ENCODE measurements around the gene CCDC68. TPM values are rescaled to one million over a fixed set of nuclear protein-coding genes. Genes with fewer than 3 reads are reported as not detected.

The CCDC68 gene
- total and polyA plus RNA-seq, 2 of the 13 experiments (the other 11 are each of a cell fraction or from before 2014, with no cell fraction given): 4.6 to 13.3 TPM

- TF ChIP-seq ZBTB37 (CRISPR knock-in tag; IDR thresholded peaks at IDR 0.05) (no peak), SMARCC2 (IDR thresholded peaks at IDR 0.05) (no peak), MTF2 (CRISPR knock-in tag; IDR thresholded peaks at IDR 0.05; ENCODE audit: borderline replicate concordance) (no peak), NPAS2 (CRISPR knock-in tag; IDR thresholded peaks at IDR 0.05; ENCODE audit: borderline replicate concordance) (no peak)
Measured at GRCh38 chr18:54942569-54942968, 16.7 kb downstream of the CCDC68 start (continued).

- Histone ChIP-seq H3K9ac (ENCODE audit: insufficient read depth, low read depth, low read length) (no peak overlapping the region), H3K4me2 (ENCODE audit: low read depth, low read length) (no peak overlapping the region), H3K27me3 (ENCODE audit: control insufficient read depth in 1 of 2, insufficient read depth in 2 of 2, low read length in 2 of 2) (no peaks in the 10 kb centered on the region), H3K36me3 (replicated peaks in 1 of 2; ENCODE audit: control insufficient read depth in 1 of 2, insufficient read depth in 2 of 2, low read length in 2 of 2) (peaks cover 4 to 11% of the 10 kb centered on the region in 2 experiments; a peak in 4 of 5 replicates), H3K9me3 (ENCODE audit: low read length) (no peaks in the 10 kb centered on the region), H3K4me3 (replicated peaks in 1 of 3; ENCODE audit: insufficient read depth in 1 of 3, low read depth in 2 of 3, low read length in 3 of 3) (no peak overlapping the region), H4K20me1 (ENCODE audit: insufficient read depth, low read length) (no peaks in the 10 kb centered on the region), H2AFZ (ENCODE audit: low read length) (no peak overlapping the region), H3K27ac (ENCODE audit: extremely low read length, insufficient read depth, low read length) (no peak overlapping the region), H3K4me1 (ENCODE audit: insufficient read depth, low read length) (peaks cover 41% of the 10 kb centered on the region), H3K79me2 (ENCODE audit: insufficient read depth, low read length) (no peaks in the 10 kb centered on the region)
- ChIA-PET CTCF (ENCODE audit: low intra/inter-chr PET ratio, low total read pairs) (no interaction called here), POLR2A (no interaction called here)
- DNase-seq (ENCODE audit: low spot score) (no peak), FAIRE-seq (no peak), ATAC-seq (no peak)
- no TSS peak for BruUV-seq (replicated peaks)
- TF ChIP-seq MED8 (CRISPR knock-in tag; IDR thresholded peaks at IDR 0.05; ENCODE audit: insufficient replicate concordance): no peak
- no peak for TF ChIP-seq MTA3 (CRISPR knock-in tag; IDR thresholded peaks at IDR 0.05)
- no peak for TF ChIP-seq MBNL3 (CRISPR knock-in tag; conservative IDR thresholded peaks at IDR 0.05)
- TF ChIP-seq ELF3 (CRISPR knock-in tag; IDR thresholded peaks at IDR 0.05): no peak
- no peak for TF ChIP-seq ZBTB49 (CRISPR knock-in tag; IDR thresholded peaks at IDR 0.05; ENCODE audit: borderline replicate concordance)
- TF ChIP-seq SNAI1 (CRISPR knock-in tag; IDR thresholded peaks at IDR 0.05; ENCODE audit: borderline replicate concordance): no peak
- TF ChIP-seq ZMAT5 (CRISPR knock-in tag; IDR thresholded peaks at IDR 0.05; ENCODE audit: borderline replicate concordance, low read depth): no peak
- no peak for TF ChIP-seq ZNF451 (CRISPR knock-in tag; IDR thresholded peaks at IDR 0.05)
- intact Hi-C loops (cut with micrococcal nuclease; ENCODE audit: unreplicated experiment) (loop anchor here (10.0 kb wide), 1 partner anchor 177 kb away; no protein-coding TSS in a partner anchor), in situ Hi-C loops (cut with HindIII; ENCODE audit: extremely low pct_ligation_motif_present, low pct_unique_long_range_greater_than_20kb) (no loop called here)
- WGBS (ENCODE audit: low lambda C conversion rate): 89% methylated on average over 4 of the region's 4 CpGs
Measured at GRCh38 chr18:54942144-54942543, 17.1 kb downstream of the CCDC68 start.

Data from HepG2 (cell line).